HG03280 (cell line): ENCODE measurements around the gene TLK1.
A peak's percentile ranks its signal among the peaks of the same experiment; 100 is the strongest.
"Not testable (repeated sequence)": the region's sequence is repeated elsewhere in the genome, so short reads cannot be mapped to it uniquely, and the experiment has no call there.

ENCODE experiments used
- ATAC-seq: cut with Tn5 transposase; IDR thresholded peaks from one replicate; pipeline ENCODE4 v1.9.1; 2021; ENCODE audit warnings: mild to moderate bottlenecking, moderate library complexity; ENCODE audit not compliant: unreplicated experiment

TLK1 gene

DNA sequence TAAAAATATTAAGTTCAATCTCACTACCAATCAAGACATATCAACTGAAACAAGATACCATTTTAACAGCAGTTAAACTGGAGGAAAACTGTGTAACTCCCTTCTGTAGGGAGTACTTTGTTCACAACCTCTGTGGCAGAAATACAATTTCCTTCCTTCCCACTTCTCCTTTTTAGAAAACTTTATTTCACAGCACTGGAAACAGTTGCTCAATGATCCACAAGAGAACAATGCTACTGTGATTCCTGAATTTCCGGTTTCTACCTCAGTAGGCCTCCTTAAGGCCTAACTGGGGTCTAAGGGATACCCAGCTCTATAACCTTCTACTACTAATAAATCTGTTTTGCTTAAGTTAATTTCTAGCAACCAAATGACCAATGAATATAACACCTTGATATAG is 14.1 kb downstream of the TLK1 start:
- ATAC-seq, result no peak

DNA sequence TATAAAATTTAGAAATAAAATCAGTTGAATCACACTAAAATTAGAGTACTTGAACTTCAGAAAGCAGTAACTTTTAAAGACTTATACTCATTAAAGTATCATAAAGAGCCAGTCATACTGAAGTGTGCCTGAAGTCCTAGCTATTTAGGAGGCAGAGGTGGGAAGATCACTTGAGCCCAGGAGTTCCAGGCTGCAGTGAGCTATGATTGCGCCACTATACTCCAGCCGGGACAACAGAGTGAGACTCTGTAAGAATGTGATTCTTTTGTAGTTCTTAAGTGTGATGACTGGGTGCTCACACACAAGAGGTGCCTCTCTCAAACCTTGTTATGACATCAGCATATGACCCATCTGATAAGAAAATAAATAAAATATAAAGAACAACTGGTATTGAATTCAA is 14.6 kb downstream of the TLK1 start:
- no peak for ATAC-seq

GRCh38 chr2:171143670-171144062 is 17.0 kb downstream of the TLK1 start:
- no peak for ATAC-seq

DNA sequence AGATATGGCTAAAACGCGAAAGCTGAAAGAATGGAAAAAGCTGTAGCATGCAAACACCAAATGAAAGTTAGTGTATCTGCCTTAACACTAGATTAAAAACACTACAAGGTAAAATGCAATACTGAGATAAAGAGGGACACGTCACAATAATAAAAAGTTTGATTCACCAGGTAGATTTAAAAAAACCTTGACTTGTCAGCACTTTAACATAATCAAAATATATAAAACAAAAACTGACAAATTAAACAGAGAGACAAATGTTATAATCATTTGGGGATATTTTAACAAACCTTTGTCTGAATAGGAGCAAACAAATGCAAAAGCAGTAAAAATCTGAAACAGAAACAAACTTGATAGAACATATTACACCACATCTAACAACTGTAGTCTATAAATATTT is 18.3 kb downstream of the TLK1 start:
- ATAC-seq, result no peak

GRCh38 chr2:171141320-171141719 is 19.4 kb downstream of the TLK1 start:
- no peak for ATAC-seq

DNA sequence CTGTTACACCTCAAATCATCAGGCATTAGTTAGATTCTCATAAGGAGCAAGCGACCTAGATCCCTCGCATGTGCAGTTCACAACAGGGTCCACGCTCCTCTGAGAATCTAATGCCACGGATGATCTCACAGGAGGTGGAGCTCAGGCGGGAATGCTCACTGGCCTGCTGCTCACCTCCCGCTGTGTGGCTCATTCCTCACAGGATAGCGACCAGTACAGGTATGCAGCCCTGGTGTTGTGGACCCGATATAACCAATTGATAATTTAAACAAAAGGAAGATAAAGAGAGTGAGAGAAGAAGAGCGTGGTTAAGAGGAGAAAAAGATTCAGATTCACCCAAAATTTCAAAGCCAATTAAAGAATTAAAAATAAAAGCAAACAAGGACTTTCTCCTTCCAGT is 20.8 kb downstream of the TLK1 start:
- no peak for ATAC-seq

- ATAC-seq, result peak; percentile 87
These were observed 24.7 kb downstream of the TLK1 start for GRCh38 chr2:171136024-171136423.

DNA sequence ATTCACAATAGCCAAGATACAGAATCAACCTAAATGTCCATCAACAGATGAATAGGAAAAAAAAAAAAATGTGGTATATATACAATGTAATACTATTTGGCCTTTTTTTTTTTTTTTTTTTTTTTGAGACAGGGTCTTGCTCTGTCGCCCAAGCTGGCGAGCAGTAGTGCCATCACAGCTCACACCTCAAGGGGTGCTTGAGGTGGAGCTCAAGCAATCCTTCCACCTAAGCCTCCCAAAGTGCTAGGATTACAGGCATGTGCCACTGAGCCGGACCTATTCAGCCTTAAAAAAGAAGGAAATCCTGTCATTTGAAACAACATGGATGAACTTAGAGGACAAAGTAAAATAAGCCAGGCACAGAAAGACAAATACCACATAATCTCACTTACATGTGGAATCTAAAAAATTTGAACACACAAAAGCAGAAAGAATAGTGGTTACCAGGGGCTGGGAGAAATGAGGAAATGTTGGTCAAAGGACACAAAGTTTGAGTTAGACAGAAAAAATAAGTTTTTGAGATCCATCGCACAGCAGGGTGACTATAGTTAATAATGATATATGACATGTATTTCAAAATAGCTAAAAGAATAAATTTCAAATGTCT is 26.0 kb downstream of the TLK1 start:
- ATAC-seq, result no peak

DNA sequence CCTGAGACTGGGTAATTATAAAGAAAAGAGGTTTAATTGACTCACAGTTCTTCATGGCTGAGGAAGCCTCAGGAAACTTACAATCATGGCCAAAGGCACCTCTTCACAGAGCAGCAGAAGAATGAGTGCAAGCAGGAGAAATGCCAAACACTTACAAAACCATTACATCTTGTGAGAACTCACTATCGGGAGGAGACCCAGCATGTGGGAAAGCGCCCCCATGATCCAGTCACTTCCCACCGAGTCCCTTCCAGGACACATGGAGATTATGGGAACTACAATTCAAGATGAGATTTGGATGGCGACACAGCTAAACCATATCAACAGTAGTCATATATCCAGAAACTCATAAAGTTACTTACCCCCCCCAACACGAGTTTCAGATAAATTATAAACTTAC is 28.6 kb downstream of the TLK1 start:
- ATAC-seq, result no peak

- ATAC-seq, result no peak
These were observed 32.2 kb downstream of the TLK1 start for GRCh38 chr2:171128461-171128860.

- no peak for ATAC-seq
These were observed 36.2 kb downstream of the TLK1 start for GRCh38 chr2:171124541-171124940.

DNA sequence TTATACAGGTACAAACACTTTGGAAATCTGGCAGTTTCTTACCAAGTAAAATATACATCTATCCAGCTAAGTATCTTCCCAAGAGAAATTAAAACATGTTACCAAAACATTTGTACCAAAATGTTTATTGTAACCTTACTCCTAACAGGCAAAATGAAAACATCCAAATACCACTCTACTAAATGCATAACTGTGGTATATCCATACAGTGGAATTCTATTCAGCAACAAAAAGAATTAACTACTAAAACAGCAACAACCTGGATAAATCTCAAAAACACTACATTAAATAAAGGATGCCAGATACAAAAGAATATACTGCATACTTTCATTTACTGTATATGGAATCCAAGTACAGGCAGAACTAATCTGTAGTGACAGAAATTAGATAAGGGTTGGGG is 51.1 kb downstream of the TLK1 start:
- no peak for ATAC-seq

- ATAC-seq, result no peak
These were observed 51.7 kb downstream of the TLK1 start for GRCh38 chr2:171109020-171109419.

DNA sequence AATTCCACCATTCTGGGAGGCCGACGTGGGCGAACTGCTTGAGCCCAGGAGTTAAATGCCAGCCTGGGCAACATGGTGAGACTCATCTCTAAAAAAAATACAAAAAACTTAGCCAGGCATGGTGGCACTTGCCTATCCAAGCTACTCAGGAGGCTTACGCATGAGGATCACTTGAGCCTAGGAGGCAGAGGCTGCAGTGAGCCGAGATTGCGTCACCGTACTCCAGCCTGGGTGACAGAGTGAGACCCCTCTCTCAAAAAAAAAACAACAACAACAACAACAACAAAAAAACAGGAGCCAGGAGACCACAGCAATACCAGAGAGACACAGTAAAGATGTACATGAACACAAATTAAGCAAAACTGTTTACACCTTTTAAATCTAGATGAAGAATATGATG is 52.9 kb downstream of the TLK1 start:
- no peak for ATAC-seq

DNA sequence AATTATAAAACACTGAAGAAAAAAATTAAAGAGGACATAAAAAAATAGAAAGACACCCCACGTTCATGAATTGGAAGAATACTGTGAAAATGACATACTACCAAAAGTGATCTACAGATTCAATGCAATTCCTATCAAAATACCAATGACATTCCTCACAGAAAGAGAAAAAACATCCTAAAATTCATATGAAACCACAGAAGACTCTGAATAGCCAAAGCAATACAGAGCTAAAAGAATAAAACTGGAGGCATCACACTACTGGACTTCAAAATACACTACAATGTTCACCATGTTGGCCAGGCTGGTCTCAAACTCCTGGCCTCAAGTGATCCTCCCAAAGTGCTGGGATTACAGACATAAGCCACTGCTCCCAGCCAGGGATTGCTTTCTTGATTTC is 56.3 kb downstream of the TLK1 start:
- no peak for ATAC-seq

DNA sequence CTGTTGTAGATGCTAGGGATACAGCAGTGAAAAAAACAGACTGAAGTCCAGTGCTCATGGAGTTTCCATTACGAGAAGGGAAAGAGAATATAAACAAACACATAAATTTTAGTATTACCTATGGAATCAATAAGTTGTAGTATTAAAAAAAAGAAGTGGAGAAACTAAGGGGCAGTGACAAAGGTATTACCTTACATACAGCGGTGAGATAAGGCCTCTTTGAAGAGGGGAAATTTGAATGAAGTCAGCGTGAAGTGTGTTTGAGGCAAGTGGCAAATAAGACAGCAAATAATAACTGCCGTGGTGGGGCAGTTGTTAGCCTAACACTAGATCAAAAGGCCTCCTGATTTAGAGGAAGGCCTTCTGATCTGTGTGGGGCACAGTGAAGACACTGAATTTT is 57.9 kb downstream of the TLK1 start:
- no peak for ATAC-seq

DNA sequence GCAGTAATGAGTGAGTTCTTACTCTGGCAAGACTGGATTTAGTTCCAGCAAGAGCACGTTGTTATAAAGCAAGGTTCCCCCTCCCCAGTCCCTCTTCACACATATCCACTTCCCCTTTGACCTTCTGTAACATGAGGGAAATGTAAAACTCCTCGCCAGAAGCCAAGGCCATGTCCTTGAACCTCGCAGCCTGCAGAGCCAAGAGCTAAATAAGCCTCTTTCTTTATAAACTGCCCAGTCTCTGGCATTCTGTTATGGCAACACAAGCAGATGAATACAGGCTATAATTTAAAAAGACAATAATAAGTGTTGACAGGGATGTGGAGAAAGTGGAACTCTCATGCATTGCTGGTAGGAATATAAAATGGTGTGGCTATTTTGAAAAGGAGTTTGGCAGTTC is 60.3 kb downstream of the TLK1 start:
- ATAC-seq, result no peak

DNA sequence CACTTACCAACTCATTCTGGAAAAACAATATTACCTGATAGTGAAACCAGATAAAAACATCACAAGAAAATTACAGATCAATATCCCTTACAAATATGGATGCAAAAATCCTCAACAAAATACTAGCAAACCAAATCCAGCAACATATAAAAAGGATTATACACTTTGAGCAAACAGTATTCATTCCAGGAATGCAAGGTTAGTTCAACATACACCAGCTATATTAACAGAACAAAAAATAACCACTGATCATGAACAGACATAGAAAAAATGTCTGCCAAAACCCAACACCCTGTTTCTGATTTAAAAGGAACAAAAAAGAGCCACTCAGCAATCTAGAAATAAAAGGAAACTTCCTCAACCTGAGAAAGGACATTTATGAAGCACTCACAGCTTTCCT is 62.1 kb downstream of the TLK1 start:
- ATAC-seq, result no peak

DNA sequence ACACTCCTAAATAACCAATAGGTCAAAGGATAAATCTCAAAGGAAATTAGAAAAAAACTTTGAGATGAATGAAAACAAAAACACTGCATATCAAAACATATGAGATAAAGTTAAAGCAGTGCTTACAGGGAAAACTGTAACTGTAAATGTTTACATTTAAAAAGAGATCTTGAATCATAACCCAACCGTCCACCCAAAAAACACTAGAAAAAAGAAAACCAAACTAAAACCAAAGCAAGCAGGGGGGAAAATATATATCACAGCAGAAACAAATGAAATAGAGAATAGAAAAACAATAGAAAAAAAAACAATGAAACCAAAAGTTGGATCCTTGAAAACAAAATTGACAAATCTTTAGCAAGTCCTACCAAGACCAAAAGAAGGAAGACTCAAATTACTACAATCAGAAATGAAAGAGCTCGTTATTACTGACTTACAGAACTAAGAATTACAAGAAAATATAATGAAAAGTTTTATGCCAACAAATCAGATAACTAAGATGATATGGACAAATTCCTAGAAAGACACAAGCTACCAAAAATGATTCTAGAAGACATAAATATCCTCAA is 65.6 kb downstream of the TLK1 start:
- ATAC-seq, result no peak

DNA sequence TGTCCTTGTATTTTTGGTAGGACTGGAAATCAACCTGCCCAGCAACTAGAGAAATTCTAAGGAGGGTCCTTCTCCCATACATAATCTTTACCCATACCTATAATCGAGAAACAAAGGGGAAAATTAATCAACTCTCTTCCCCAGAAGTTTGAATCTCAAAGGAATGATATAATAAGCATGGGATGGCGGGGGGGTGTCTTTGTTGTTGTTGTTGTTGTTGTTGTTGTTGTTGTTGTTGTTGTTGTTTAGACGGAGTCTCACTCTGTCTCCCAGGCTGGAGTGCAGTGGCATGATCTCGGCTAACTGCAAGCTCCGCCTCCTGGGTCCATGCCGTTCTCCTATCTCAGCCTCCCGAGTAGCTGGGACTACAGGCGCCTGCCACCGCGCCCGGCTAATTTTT is 69.2 kb downstream of the TLK1 start:
- not testable (repeated sequence) for ATAC-seq

DNA sequence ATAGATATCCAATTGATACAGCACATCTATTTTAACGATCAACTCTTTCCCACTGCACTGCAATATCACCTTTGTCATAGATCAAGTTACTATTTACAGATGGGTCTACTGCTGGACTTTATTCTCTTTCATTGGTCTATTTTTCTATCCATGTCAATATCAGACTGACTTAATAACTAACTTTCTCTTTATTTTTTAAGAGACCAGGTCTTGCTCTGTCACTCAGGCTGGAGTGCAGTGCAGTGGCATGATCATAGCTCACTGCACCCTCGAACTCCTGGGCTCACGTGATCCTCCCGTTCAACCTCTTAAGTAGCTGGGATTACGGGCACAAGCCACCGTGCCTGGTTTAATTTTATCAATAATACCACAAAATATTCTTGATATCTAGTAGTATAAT is 71.2 kb downstream of the TLK1 start:
- ATAC-seq, result no peak

- no peak for ATAC-seq
These were observed 72.4 kb downstream of the TLK1 start for GRCh38 chr2:171088057-171088834.

GRCh38 chr2:171087547-171087946 is 73.1 kb downstream of the TLK1 start:
- ATAC-seq, result no peak
